GM12875 (cell line): Measurements from ENCODE around the gene BCAP31.
"Not testable (repeated sequence)": the region's sequence is repeated elsewhere in the genome, so short reads cannot be mapped to it uniquely, and the experiment has no call there.

Experiments used
- H3K4me3 ChIP-seq: one replicate; pipeline ENCODE4 v1.5.1; 2011; ENCODE audit warnings: low read depth, low read length, control low read depth
- TF ChIP-seq, protein P1 (sequence below): IDR thresholded peaks from 2 replicates; pipeline ENCODE4 v1.5.1; 2011; ENCODE audit warnings: low read depth, mild to moderate bottlenecking, control low read depth, inconsistent platforms, low read length, moderate library complexity, borderline replicate concordance; ENCODE audit not compliant: insufficient read depth

BCAP31 gene

GRCh38 chrX:153703036-153703370 is 21.2 kb downstream of the BCAP31 start:
- H3K4me3 ChIP-seq, result no peak overlapping the region
- TF ChIP-seq, protein P1, sequence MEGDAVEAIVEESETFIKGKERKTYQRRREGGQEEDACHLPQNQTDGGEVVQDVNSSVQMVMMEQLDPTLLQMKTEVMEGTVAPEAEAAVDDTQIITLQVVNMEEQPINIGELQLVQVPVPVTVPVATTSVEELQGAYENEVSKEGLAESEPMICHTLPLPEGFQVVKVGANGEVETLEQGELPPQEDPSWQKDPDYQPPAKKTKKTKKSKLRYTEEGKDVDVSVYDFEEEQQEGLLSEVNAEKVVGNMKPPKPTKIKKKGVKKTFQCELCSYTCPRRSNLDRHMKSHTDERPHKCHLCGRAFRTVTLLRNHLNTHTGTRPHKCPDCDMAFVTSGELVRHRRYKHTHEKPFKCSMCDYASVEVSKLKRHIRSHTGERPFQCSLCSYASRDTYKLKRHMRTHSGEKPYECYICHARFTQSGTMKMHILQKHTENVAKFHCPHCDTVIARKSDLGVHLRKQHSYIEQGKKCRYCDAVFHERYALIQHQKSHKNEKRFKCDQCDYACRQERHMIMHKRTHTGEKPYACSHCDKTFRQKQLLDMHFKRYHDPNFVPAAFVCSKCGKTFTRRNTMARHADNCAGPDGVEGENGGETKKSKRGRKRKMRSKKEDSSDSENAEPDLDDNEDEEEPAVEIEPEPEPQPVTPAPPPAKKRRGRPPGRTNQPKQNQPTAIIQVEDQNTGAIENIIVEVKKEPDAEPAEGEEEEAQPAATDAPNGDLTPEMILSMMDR, result no peak

DNA sequence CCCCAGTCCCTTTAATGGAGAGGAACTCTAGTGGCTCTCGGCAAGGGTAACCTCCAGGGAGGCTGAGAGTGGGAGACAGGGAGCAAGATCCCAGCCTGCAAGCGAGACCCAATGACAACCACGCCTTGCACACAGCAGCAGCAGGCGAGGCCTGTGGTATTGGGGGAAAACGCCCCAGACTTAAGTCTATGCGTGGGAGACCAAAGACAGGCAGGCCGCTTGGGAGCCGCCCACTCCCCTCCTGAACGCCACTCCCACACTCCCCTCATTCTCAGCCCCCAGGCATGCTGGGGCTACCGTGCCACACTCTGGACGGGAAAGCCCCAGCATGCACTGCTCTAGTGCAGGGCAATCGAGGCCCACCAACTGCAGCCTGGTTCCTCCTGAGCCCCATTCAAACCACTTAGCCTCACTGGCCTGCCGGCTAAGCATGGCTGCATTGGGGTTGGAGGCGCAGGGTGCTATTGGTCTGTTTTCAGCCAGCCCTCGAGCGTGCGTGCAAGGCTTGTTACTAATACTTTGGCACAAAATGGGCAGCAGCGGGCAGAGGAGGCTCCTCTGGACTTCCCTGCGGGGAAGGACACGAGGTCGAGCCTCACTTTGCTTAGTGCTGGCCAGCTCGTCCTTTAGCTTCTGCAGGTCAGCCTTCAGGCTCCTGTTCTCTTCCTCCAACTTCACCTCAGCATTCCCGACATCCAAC is 21.7 kb downstream of the BCAP31 start:
- no peak overlapping the region for H3K4me3 ChIP-seq
- TF ChIP-seq, protein P1, result no peak

- TF ChIP-seq, protein P1, result no peak
- no peak overlapping the region for H3K4me3 ChIP-seq
Measured at GRCh38 chrX:153701706-153702105, 22.5 kb downstream of the BCAP31 start.

GRCh38 chrX:153700967-153701366 is 23.2 kb downstream of the BCAP31 start:
- H3K4me3 ChIP-seq, result no peak overlapping the region
- TF ChIP-seq, protein P1, result no peak

- TF ChIP-seq, protein P1, result no peak
- no peak overlapping the region for H3K4me3 ChIP-seq
Measured at GRCh38 chrX:153700376-153700945, 23.7 kb downstream of the BCAP31 start.

- H3K4me3 ChIP-seq, result not testable (repeated sequence)
Measured at GRCh38 chrX:153699784-153700371, 24.3 kb downstream of the BCAP31 start.

DNA sequence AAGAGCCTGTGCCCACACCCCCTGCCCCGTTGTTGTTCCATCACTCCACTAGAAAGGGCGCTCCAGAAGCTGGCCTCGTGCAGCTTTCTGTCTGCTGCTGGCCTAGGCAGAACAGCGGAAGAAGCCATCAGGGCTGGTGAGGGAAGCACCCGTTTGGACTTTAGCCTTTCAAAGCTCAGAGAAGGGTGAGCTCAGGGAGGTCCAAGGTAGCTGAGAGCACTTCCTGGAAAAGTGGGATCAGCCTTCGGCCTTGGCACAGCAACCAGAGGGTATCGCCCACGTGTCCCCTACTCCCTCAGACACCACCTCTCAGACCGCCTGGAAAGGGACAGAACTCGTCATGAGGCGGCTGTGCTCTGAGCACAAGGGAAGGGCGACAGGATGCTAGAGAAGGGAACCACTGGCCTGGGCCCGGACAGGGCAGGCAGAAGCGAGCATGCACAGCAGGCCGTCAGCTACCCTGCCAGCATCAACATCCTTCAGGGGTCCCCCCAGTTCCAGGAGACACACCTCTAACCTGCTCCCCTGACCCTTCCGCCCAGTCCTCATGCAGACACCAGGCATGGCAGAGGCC is 24.9 kb downstream of the BCAP31 start:
- H3K4me3 ChIP-seq, result not testable (repeated sequence)
